H9 (cell line): ENCODE results near the gene B3GALNT2. TPM values are rescaled to one million over a fixed set of nuclear protein-coding genes. Genes with fewer than 3 reads are reported as not detected.

ENCODE experiments used
- DNase-seq: peaks from one replicate; pipeline ENCODE4 v3.0.0-alpha.2; 2017
- H2AFZ ChIP-seq: one replicate; pipeline ENCODE4 v1.6.1; 2013; ENCODE audit warnings: mild to moderate bottlenecking, low read length, control low read depth, moderate library complexity
- H2AK5ac ChIP-seq: 2 replicates; pipeline ENCODE4 v1.6.1; 2013; ENCODE audit warnings: low read length, control low read depth, mixed read lengths; ENCODE audit not compliant: insufficient read length
- H2BK120ac ChIP-seq: one replicate; pipeline ENCODE4 v1.6.1; 2013; ENCODE audit warnings: low read depth, mild to moderate bottlenecking, low read length, control low read depth, inconsistent platforms; ENCODE audit not compliant: poor library complexity, severe bottlenecking
- H2BK12ac ChIP-seq: 2 replicates; pipeline ENCODE4 v1.6.1; 2013; ENCODE audit warnings: low read length, control low read depth, mixed read lengths, low read depth; ENCODE audit not compliant: insufficient read length
- H2BK15ac ChIP-seq: 2 replicates; pipeline ENCODE4 v1.6.1; 2013; ENCODE audit warnings: low read depth, low read length, control low read depth
- H2BK20ac ChIP-seq: one replicate; pipeline ENCODE4 v1.6.1; 2013; ENCODE audit warnings: low read depth, mild to moderate bottlenecking, low read length, control low read depth, inconsistent platforms; ENCODE audit not compliant: poor library complexity, severe bottlenecking
- H2BK5ac ChIP-seq: 2 replicates; pipeline ENCODE4 v1.6.1; 2013; ENCODE audit warnings: low read length, control low read depth, mixed read lengths; ENCODE audit not compliant: insufficient read length
- H3K14ac ChIP-seq: 2 replicates; pipeline ENCODE4 v1.6.1; 2013; ENCODE audit warnings: low read length, control low read depth; ENCODE audit not compliant: insufficient read depth
- H3K18ac ChIP-seq: 2 replicates; pipeline ENCODE4 v1.6.1; 2013; ENCODE audit warnings: low read depth, mild to moderate bottlenecking, mixed read lengths, low read length, control low read depth; ENCODE audit not compliant: insufficient read length
- H3K23ac ChIP-seq: 2 replicates; pipeline ENCODE4 v1.6.1; 2013; ENCODE audit warnings: low read length, control low read depth, mixed read lengths, low read depth; ENCODE audit not compliant: insufficient read length
- H3K23me2 ChIP-seq: 2 replicates; pipeline ENCODE4 v1.6.1; 2013; ENCODE audit warnings: low read depth, mild to moderate bottlenecking, mixed read lengths, low read length, control low read depth; ENCODE audit not compliant: insufficient read length, poor library complexity, severe bottlenecking
- H3K27ac ChIP-seq: 2 replicates; pipeline ENCODE4 v1.5.1; 2013; ENCODE audit warnings: low read length, control low read depth, mixed read lengths, low read depth; ENCODE audit not compliant: insufficient read length
- H3K27me3 ChIP-seq: 2 replicates; pipeline ENCODE4 v1.6.1; 2013; ENCODE audit warnings: low read length, control low read depth, inconsistent platforms; ENCODE audit not compliant: insufficient read depth
- H3K4ac ChIP-seq: 2 replicates; pipeline ENCODE4 v1.6.1; 2013; ENCODE audit warnings: low read depth, mild to moderate bottlenecking, control low read depth, inconsistent platforms, low read length, moderate library complexity
- H3K4me1 ChIP-seq: 2 replicates; pipeline ENCODE4 v1.6.1; 2013; ENCODE audit warnings: low read length, control low read depth, inconsistent platforms; ENCODE audit not compliant: insufficient read depth
- H3K4me2 ChIP-seq: 2 replicates; pipeline ENCODE4 v1.6.1; 2013; ENCODE audit warnings: low read length, control low read depth, mixed read lengths; ENCODE audit not compliant: insufficient read length, insufficient read depth
- H3K56ac ChIP-seq: 2 replicates; pipeline ENCODE4 v1.6.1; 2013; ENCODE audit warnings: low read depth, mild to moderate bottlenecking, mixed read lengths, low read length, control low read depth; ENCODE audit not compliant: insufficient read length
- H3K79me1 ChIP-seq: 2 replicates; pipeline ENCODE4 v1.6.1; 2013; ENCODE audit warnings: low read depth, mild to moderate bottlenecking, moderate library complexity, low read length, control low read depth, inconsistent platforms; ENCODE audit not compliant: insufficient read depth, poor library complexity, severe bottlenecking
- H3K79me2 ChIP-seq: 2 replicates; pipeline ENCODE4 v1.6.1; 2013; ENCODE audit warnings: low read length, control low read depth, inconsistent platforms; ENCODE audit not compliant: insufficient read depth
- H3K9ac ChIP-seq: 2 replicates; pipeline ENCODE4 v1.6.1; 2013; ENCODE audit warnings: low read length, control low read depth, mixed read lengths; ENCODE audit not compliant: insufficient read length; ENCODE audit errors: extremely low read depth
- H3K9me3 ChIP-seq: one replicate; pipeline ENCODE4 v1.6.1; 2013; ENCODE audit warnings: low read depth, low read length, inconsistent platforms; ENCODE audit not compliant: control insufficient read depth
- H3T11ph ChIP-seq: one replicate; pipeline ENCODE4 v1.6.1; 2013; ENCODE audit warnings: mild to moderate bottlenecking, low read length, control low read depth, inconsistent platforms
- H4K20me1 ChIP-seq: one replicate; pipeline ENCODE4 v1.6.1; 2013; ENCODE audit not compliant: control insufficient read depth, insufficient read length, insufficient read depth
- H4K5ac ChIP-seq: 2 replicates; pipeline ENCODE4 v1.6.1; 2013; ENCODE audit warnings: low read depth, mild to moderate bottlenecking, mixed read lengths, low read length, control low read depth; ENCODE audit not compliant: insufficient read length
- H4K8ac ChIP-seq: replicated peaks from 2 replicates; pipeline ENCODE4 v1.6.1; 2013; ENCODE audit warnings: low read length, control low read depth, mixed read lengths, low read depth; ENCODE audit not compliant: insufficient read length
- H4K91ac ChIP-seq: 2 replicates; pipeline ENCODE4 v1.6.1; 2013; ENCODE audit warnings: low read depth, mild to moderate bottlenecking, moderate library complexity, mixed read lengths, low read length, control low read depth; ENCODE audit not compliant: insufficient read length
- H3K27ac Mint-ChIP-seq, 3 experiments: 2 replicates in 2 of 3; 3 replicates in 1 of 3; pipeline ENCODE4 v1.8.0; 2020 to 2021; ENCODE audit warnings: mixed read lengths in 3 of 3, mild to moderate bottlenecking in 1 of 3, moderate library complexity in 1 of 3
- H3K27me3 Mint-ChIP-seq: 2 replicates; pipeline ENCODE4 v1.8.0; 2021; ENCODE audit warnings: low read depth, mild to moderate bottlenecking, moderate library complexity, mixed read lengths
- H3K36me3 Mint-ChIP-seq, 3 experiments: 2 replicates in 2 of 3; 3 replicates in 1 of 3; pipeline ENCODE4 v1.8.0; 2020 to 2021; ENCODE audit warnings: low read depth in 3 of 3, mixed read lengths in 3 of 3; ENCODE audit not compliant: insufficient read depth in 1 of 3
- H3K4me1 Mint-ChIP-seq, 2 experiments: 2 replicates each; pipeline ENCODE4 v1.8.0; 2020; ENCODE audit warnings: mixed read lengths in 2 of 2
- H3K4me3 Mint-ChIP-seq, 2 experiments: 2 replicates in 1 of 2; 3 replicates in 1 of 2; pipeline ENCODE4 v1.8.0; 2020 to 2021; ENCODE audit warnings: mild to moderate bottlenecking in 2 of 2, mixed read lengths in 2 of 2, moderate library complexity in 1 of 2
- H3K9me3 Mint-ChIP-seq, 2 experiments: 2 replicates in 1 of 2; 3 replicates in 1 of 2; pipeline ENCODE4 v1.8.0; 2020; ENCODE audit warnings: mild to moderate bottlenecking in 2 of 2, mixed read lengths in 2 of 2, moderate library complexity in 1 of 2
- CTCF ChIP-seq: fragments of 200-600 bp; sonication (generic); conservative IDR thresholded peaks from 3 replicates; pipeline ENCODE4 v1.8.0; 2021; ENCODE audit warnings: antibody characterized with exemption, mild to moderate bottlenecking
- WGBS: extraction: QIAGEN DNeasy Blood & Tissue Kit; methylation state at CpG from one replicate; pipeline ENCODE4 v1.1.7; 2013; ENCODE audit warnings: missing lambda C conversion rate, low lambda C conversion rate, mixed read lengths; ENCODE audit not compliant: insufficient read length; ENCODE audit errors: extremely low coverage; 5-methylcytosine and 5-hydroxymethylcytosine counted together
- total RNA-seq: library from RNA; stranded (reverse); gene quantifications from 2 replicates; pipeline ENCODE4 v1.2.1, GENCODE V29; 2021

Gene B3GALNT2
- total RNA-seq, 1 experiment from 2014 or later, result 27.8 TPM

DNA sequence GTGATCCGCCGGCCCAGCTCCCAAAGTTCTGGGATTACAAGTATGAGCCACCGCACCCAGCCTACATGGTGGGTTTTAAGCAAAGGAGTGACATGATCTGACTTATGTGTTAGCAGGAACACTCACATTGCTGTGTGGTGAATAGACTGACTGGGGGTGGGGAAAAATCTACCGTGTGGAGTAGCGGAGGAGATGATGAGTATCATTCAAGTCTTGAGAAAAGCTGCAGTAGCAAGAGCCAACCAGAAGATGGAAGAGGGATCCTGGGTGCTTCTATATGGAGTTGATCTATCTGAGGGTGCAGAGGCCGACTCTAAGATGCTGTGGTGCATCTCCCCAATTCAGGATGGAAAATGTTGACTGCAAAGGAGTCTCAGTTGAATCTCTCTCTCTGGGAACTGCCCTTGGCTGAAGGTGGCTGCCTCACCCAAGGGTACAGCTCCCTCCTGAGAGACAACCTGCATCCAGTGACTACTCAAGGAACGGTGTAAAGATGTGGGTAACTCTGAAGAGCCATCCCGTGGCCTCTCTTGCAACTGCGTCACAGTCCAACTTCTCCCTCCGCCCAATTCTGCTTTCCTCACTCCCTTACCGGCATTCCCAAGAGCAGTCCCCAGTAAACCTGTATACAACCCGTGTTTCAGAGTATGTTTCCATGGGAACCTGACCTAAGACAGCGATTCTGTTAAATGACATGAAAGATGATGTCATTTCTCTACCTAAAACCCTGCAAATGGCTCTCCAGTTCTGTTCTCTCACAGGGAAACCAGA is 7.4 kb upstream of the B3GALNT2 start:
- no peak overlapping the region for H3K56ac ChIP-seq
- no peak overlapping the region for H4K91ac ChIP-seq
- H2BK5ac ChIP-seq, result no peak overlapping the region
- Mint-ChIP-seq H3K27ac (no peak overlapping the region), H3K4me3 (no peak overlapping the region; a peak in 1 of 5 replicates), H3K27me3 (no peaks in the 10 kb centered on the region), H3K9me3 (no peaks in the 10 kb centered on the region), H3K36me3 (no peaks in the 10 kb centered on the region), H3K4me1 (no peaks in the 10 kb centered on the region)
- no peak overlapping the region for H3K18ac ChIP-seq
- H3K79me1 ChIP-seq, result no peaks in the 10 kb centered on the region
- no peak overlapping the region for H2BK20ac ChIP-seq
- H3K9me3 ChIP-seq, result no peaks in the 10 kb centered on the region
- WGBS, result no CpG with 5 or more reads among the region's 13 CpGs
- no peak overlapping the region for H3K9ac ChIP-seq
- no peak overlapping the region for H3T11ph ChIP-seq
- no peak overlapping the region for H2AFZ ChIP-seq
- H3K27ac ChIP-seq, result no peak overlapping the region
- H4K20me1 ChIP-seq, result no peaks in the 10 kb centered on the region
- no peaks in the 10 kb centered on the region for H3K79me2 ChIP-seq
- no peaks in the 10 kb centered on the region for H3K27me3 ChIP-seq
- H4K5ac ChIP-seq, result no peak overlapping the region
- no peak overlapping the region for H3K4ac ChIP-seq
- H3K4me1 ChIP-seq, result no peaks in the 10 kb centered on the region
- DNase-seq, result no peak
- H3K23me2 ChIP-seq, result no peaks in the 10 kb centered on the region
- H2BK12ac ChIP-seq, result no peak overlapping the region
- H2AK5ac ChIP-seq, result no peak overlapping the region
- H3K23ac ChIP-seq, result no peak overlapping the region
- H4K8ac ChIP-seq, result no peak overlapping the region
- H2BK120ac ChIP-seq, result no peak overlapping the region
- no peak overlapping the region for H3K4me2 ChIP-seq
- no peak overlapping the region for H3K14ac ChIP-seq
- H2BK15ac ChIP-seq, result no peak overlapping the region
- TF ChIP-seq CTCF, result no peak; the same call in 2 of the 3 replicates
